ENCODE results near the gene ARHGAP22.

DNA sequence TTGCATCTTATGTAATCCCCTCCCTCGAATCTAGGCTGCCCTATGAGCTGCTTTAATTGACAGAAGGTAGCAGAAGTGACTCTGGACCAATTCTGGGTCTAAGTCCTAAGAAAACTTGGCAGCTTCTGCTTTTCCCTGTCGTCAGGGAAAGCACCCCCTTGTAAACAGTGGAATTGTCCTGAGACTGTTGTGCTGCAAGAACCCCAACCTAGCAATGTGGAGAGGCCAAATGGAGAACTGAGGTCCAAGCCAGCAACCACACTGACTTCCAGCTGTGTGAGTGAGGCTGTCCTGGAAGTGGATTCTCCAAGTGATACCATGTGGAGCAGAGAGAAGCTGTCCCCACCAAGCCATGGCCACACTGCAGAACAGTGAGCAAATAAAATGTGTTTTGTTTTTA is 75.5 kb downstream of the ARHGAP22 start:
- TF ChIP-seq, protein P1, sequence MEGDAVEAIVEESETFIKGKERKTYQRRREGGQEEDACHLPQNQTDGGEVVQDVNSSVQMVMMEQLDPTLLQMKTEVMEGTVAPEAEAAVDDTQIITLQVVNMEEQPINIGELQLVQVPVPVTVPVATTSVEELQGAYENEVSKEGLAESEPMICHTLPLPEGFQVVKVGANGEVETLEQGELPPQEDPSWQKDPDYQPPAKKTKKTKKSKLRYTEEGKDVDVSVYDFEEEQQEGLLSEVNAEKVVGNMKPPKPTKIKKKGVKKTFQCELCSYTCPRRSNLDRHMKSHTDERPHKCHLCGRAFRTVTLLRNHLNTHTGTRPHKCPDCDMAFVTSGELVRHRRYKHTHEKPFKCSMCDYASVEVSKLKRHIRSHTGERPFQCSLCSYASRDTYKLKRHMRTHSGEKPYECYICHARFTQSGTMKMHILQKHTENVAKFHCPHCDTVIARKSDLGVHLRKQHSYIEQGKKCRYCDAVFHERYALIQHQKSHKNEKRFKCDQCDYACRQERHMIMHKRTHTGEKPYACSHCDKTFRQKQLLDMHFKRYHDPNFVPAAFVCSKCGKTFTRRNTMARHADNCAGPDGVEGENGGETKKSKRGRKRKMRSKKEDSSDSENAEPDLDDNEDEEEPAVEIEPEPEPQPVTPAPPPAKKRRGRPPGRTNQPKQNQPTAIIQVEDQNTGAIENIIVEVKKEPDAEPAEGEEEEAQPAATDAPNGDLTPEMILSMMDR (IDR thresholded peaks at IDR 0.05; ENCODE audit: low read length), result no peak
- TF ChIP-seq EZH2 (optimal IDR thresholded peaks at IDR 0.05; ENCODE audit: low read depth, low read length), result no peak
- no peak for TF ChIP-seq EZH2phosphoT487 (IDR thresholded peaks at IDR 0.05; ENCODE audit: low read length)

Data from MM.1S (cell line).